Hematopoietic multipotent progenitor cell treated with erythropoietin and hydrocortisone succinate and interleukin-3 and kit ligand, for 6 days (in vitro differentiated cells): ENCODE measurements around the gene IGF1R.
A peak's percentile ranks its signal among the peaks of the same experiment; 100 is the strongest.

Experiments
- DNase-seq: peaks from one replicate; pipeline ENCODE4 v3.0.0-alpha.2; 2015

IGF1R gene

DNA sequence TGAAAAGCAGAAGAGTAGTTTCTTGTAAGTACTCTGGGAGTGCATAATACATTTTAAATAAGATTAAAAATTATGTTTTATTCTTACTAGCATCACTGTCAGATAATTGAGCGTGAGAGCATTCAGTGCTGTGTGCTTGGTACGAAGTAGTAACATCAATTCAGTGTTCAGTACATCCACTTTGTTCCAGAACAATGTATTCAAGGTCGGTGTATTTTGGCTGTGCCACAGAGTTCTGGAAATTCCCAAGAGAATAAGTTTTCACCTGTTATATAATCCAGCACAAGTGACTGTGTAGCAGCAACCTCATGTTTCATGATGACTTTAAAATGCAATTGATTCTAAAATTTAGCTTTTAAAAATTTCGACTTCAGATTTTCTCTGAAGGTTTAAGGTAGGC lies 130.6 kb downstream of the IGF1R start:
- DNase-seq: no peak

DNA sequence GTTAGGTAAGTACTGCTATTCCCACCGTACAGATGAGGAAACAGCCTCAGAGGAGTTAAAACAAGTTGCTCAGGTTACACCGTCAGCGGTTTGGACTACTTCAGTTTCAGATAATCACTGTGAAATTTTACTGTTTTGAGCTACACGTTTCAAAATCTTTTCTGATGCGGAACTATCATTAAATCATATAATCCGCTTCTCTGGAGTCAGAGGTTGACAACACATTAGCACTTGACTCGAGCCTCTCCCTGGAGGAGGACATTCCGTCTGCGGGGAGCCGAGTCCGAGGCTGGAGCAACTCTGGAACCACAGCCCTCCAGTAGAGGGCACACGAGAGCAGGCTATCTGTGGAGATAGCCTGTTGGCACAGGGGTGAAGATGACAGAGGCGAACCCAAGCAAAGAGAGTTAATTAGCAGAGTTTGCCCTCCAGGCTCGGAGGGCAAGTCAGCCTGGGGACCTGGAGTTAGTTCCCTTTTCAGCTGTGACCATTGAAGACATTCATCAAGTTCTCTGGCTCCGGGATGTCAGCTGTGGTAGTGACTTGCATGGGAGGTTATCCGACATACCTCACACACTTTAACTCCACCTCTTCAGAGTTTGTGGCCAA lies 131.2 kb downstream of the IGF1R start:
- DNase-seq: peak; percentile 93

DNA sequence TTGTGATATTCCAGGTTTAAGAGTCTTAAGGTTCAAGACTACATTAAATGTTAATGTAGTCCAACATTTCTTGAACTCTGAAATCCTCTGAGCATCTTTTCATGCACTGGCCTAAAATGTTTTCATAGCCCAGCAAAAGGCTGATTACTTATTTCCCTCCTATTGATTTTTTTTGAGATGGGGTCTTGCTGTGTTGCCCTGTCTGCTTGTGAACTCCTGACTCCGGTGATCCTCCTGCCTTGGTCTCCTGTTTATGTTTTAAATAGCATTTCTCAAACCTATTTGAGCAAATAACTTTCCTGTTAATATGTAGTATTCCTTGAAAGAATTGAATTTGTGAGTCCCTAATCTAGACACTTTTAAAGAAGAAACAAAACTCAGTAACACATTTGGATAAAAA lies 133.5 kb downstream of the IGF1R start:
- no peak for DNase-seq

DNA sequence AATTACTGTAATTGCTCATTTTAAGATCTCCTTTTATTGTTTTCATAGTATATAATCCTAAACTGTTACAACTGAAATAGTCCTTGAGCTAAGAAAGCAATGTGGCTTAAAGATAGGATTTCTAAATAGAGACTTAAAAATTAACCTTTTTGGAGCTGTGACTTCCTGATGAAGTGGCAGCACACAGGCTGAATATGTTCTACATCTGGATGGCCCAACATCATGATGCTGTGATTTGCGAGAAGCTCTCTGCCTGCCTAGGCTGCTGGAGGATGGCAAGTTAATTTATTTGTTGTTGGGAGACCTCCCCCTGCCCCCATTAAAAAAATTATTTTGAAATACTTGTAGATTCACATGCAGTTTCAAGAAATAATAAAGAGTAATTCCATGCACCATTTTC lies 134.5 kb downstream of the IGF1R start:
- DNase-seq: no peak

DNA sequence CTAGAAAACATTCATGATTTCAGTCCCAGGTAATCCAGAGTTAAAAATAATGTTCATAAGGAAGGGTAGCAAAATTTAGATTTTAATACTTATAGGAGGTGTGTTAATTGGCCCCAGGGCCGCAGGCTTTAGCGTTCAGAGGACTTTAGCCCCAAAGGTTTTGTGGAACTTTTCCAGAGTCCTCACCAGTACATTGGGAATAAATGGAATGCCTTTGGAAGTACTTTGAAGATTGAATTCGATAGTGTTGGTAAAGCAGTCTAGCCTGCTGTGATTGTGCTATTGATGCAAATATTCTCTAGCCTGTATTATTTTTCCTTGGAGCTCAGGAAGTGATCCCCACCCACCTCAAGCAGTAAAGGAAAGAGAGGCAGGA lies 137.1 kb downstream of the IGF1R start:
- DNase-seq: no peak

DNA sequence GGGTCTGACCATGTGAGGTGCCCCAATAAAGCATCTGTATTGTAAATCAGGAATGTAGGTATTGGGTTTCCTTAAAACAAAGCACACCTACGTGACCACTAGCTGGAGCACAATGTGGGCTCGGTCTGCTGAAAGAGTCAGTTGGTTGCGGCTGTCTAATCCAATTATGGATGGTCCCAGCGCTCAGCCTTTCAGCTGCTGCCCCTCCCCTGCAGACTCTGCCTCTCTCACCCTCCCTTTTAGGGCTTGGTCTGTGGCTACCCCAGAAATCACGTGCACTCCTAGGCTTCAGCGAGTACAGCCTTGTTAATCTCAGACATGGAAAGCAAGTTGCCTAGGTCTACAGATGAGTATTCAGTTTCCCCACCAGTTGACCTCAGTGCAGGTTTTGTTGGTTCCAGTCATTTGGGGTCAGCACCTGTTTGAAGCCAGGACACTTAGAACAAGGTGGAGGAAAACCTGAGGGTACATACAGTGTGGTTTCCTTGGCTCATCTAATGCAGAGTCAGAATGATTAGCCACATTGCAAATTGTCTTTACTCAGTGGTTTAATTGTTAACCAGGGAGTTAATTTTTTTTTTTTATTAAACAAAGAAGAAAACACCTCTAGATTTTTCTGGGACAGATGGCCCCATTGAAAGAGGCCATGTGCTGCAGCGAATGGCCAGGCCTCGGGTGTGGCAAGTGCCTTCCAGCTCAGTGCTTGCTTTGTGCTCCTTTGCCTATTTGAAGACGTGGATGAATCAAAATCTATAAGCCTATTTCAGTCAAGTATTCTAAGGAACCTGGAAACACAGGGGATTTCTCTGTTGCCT lies 137.7 kb downstream of the IGF1R start:
- no peak for DNase-seq

DNA sequence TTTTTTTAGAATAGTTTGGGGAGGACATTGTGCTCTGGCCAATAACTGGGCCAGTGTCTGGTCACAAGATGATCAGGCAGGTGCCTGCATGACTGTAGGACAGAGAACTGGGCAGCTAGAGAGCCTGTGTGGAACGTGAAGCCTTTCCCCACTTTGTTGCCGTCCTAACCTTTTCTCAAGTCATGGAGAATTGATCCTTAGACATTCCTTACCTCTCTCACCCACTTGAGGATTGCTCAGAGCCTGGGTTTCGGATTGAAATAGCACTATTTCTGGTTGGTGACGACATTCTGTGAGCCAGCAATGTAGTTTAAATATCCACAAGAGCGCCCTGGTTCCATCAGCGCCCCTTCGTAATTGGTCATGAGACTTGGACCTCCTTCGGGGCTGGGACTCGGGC lies 138.4 kb downstream of the IGF1R start:
- no peak for DNase-seq

DNA sequence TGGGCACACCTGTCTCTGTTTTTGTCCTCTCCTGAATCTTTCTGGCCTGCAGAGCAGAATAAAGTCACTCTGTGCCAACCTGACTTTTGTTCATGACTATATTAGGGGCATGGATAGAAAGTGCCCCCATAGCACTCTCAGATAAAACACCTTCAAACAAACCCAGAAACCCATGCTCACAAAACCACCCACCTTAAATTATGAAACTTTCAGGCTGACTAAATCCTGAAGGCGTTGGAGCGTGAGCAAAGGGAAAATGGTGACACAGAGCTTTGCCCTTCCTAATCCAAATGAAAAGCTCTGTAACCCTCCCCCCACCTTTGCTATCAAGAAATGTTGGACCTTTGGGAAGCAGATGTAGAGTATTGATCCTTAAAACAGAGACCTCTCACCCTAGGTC lies 138.9 kb downstream of the IGF1R start:
- no peak for DNase-seq

DNA sequence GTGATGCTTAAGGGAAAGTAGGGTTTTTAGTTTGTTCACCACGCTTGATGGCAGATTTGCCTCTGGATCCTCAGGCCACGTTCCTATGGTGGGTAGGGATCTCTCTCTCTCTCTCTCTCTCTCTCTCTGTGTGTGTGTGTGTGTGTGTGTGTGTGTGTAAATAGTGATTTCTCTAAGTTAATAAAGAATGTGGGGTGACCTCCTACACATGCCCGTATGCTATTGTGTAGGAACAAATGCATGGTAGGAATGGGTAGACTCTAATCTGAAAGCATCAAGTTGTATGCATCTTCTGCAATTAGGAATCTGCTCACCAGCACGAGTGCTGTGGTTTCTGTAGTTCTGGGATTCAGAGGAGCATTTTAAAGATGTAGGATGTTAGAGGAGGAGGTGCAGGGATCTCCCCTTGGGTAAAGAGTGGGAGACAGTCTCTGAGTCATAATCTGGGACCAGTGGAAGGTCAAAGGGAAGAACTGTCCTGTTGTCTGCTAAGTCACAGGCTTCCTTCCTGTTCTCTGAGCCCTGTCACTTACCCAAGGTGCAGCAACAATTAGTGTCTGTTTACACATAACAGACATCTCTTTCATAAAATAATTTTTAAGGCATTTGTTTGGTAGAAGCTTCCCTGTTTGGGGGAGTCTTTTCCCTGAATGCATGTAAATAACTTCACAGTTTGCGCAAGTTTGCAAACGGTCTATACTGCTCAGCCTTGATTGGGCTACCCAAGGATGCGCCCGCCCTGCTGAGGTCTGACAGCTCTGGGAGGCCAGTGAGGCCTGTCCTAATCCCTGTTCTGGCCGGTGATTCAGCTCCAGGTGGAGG lies 139.8 kb downstream of the IGF1R start:
- DNase-seq: peak; percentile 27

DNA sequence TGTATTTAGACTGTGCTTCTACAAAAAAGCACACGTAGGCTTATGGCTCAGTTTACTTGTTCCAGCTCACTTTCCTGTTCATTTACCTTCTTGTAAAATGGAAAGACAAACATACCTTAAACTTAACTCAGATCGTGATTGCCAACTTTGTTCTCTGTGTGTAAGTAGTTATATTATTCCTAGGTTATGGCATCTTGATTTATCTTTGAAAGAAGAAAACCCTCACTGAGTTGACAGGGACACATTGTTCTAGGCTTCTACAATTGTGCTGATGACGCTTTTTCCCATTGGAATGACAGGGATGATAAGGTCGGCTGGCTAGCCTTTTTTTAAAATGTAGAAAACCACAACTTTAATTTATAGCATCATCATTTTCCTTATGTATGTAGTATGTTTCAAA lies 140.7 kb downstream of the IGF1R start:
- DNase-seq: no peak

DNA sequence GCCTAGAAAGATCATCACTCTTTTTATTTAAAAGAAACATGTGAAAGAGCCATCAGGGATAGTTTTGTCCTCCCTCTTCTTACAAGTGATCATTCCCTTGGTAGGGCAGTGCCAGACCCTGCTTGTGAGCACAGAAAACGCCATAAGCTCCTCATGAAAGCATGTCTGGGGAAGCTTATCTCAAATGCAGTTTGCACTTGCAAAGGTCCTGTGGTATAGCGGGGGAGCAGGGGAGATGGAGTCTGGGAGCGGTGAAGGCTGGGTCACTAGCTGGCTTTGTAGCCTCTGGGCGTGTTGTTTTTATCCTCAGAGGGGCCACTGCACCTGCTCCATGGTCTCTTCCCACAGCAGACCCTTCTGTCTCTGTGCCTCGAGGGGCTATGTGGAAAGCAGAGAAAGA lies 141.9 kb downstream of the IGF1R start:
- DNase-seq: no peak

DNA sequence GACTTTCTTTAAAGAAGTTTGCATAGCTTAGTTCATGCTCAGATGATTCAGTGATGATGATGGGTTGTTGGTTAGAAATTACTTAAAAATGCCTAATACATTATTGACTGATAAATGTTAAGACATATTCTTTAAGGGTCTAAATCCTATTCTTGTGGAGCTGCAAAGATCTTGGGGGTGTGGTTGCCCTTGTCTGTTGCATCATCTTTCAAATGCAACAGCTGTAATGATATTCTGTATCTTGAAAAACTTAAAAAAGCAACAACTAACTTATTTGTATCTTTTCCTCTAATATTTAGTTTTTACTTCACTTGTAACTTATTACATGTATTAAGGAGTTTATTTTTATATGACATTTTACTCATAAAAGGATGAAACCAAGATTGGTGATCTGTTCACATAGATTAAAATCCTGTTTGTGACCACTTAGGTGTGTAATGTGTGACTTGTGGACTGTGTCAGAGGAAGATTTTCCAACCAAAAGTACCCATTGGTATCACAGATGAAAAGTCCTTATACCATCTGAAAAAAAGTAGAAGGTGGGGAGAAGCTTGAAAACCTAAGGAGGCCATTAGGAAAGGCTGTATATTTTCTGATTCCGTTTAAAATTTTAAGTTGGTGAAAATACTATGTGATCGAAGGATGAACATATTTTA lies 142.8 kb downstream of the IGF1R start:
- DNase-seq: no peak

DNA sequence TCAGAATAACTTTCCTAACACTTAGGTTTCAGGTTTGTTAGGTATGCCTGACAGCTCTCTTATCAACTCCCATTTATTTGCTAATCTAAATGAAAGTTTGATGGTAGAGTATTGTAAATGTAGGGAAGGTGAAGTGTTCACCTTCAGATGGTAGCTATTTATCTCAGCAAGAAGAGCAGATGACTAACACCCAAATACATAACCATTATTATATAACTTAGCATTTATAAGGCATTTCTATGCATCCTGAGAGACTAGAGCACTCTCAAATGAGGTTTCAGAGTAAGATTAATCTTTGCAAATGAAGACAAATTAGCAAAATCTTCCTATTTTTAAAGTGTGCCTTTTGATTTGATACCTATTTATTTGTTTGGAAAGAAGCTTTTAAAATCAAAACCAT lies 143.8 kb downstream of the IGF1R start:
- no peak for DNase-seq

DNA sequence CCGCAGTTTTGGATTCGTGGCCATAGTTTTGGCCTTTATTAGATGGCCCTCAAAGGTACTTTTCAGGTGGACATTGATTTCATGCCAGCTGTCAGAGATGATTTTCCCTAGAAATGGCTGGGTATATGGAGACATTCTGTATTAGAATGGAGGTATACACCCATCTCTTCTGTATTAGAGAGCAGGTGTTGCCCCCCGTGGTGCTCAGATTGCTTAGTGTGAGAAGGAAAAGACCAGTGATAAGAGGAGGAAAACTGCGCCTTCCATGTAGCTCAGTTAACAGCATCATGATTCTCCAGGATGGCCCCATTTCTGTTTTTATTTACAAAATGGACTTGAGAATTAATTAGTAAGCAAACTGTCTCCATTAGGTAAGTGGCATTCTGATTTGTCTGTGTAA lies 145.9 kb downstream of the IGF1R start:
- DNase-seq: no peak

DNA sequence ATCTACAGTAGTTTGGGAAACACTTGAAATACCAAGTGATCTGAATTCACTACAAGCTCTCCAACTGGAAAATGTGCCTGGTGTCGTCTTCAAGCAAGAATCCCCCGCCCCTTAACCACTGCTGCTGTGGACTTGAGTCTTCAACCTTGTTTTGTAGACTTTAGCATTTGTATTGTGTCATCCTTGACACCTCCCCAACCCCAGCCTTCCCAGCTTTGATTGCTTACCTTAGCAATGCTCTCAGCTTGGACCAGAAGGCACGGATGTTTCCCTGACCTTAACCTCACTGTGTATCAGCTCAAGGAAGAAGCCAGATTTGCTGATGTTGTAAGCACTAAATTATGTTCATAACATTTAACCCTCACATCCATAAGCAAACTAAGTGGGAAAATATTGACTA lies 146.4 kb downstream of the IGF1R start:
- DNase-seq: no peak

DNA sequence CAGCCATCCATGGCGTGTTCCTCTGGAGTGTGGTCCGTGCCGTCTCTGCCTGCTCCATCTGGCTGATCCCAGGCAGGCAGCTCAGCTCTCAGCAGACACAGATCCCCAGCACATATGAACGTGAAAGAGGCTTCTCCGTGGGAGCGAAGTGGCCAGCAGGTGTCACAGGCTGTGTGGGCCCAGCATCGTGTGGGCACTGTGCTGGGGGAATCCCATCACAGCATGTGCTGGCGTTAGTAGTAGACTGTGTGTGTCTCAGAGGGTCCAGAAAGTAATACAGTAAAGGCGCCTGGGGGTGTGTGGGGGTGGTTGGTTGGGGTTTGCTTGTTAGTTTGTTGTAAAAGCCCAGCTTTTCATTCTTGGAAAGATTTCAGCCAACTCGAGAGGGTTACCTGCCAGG lies 147.6 kb downstream of the IGF1R start:
- DNase-seq: no peak

DNA sequence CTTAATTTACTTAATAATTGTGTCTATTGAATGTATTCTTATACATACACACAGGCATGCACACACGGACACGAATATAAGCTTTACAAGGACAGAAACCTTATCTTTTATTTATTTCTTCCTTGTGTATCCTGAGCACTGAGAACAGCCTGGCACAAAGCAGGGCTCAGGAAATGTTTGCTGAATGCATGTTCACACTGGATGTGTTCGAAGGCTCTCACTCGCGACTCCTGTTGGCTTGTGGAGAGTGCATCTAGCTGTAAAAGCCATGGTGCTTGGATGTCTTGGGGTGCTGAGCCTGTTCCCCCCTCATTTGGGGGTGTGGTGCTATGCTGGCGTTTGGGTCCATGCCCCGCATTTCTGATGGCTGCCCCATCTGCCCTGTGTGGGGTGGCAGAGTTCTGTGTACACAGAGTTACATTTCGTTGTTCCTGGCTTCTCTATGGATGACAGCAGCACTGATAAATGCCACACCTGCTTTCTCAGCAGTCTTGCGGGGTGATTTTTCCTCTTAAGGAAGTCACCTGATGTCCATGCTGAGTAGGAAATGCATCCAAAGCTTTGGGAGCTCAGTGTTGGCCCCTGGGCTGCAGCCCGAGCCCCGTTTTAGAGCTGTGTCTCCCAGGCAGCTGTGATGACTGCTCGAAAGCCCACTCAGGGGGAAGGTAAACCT lies 148.5 kb downstream of the IGF1R start:
- DNase-seq: no peak

DNA sequence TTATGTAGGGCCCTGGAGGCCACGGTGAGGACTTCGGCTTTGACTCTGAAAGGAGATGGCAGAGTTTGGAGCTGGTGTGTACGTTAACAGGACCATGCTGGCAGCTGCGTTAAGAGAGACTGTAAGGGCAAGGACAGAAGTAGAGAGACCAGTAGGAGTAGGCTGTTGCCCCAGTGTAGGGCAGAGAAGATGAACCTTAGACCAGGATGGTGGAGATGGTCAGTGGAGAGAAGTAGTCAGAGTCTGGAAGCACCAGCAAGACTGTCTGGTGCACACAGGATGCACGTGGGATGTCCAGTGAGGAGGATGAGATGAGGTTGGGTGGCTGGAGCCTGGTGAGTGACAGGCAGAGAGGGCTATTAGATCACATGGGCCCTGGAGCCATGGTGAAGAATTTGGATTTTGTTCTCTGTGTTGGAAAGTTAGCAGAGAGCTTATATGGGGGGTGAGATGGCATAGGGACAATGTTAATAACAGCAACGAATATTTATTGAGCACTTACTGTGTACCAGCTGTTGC lies 150.1 kb downstream of the IGF1R start:
- DNase-seq: no peak

DNA sequence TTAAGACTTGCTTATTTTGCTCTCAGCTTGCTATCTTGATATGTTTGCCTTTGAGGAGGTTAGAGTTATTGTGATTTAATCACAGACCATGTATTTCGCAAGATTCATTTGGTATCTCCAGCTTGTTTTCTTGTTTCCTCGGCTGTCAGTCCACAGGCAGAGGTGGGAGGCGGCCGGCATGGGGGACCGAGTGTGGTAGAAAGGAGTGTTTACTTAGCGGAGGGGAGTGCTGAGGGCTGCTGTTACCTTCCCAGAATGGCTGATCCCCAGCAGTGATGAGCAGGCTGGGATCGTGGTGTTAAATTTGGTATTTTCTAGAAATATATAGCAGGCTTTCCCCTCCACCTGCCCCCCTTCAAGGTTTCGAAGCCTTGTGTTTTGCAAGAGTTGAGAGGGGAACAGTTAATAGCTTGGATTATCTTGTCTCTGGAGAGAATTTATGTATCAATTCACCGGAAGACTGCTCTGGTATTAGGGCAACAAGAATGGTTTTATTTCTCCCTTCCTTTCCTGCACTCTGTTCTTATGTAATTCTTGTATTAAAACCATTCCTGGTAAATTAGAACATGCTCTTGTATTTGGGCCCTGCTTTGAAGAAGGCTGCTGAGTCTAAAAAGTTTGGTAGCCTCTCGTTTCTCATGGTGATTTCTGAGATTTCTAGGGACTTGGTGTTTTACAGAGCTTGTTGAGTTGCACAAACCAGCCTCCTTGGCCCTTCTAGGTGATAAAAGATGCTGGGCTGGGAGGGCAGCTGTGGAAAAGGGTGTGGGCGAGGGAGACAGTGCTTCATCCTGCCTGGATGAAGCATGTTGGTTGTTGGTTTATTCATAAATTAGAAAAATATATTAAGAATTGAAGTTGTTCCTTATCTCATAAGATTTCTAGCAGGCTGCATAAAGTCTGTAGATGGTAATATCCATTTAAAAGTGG lies 151.4 kb downstream of the IGF1R start:
- peak; percentile 61 for DNase-seq

DNA sequence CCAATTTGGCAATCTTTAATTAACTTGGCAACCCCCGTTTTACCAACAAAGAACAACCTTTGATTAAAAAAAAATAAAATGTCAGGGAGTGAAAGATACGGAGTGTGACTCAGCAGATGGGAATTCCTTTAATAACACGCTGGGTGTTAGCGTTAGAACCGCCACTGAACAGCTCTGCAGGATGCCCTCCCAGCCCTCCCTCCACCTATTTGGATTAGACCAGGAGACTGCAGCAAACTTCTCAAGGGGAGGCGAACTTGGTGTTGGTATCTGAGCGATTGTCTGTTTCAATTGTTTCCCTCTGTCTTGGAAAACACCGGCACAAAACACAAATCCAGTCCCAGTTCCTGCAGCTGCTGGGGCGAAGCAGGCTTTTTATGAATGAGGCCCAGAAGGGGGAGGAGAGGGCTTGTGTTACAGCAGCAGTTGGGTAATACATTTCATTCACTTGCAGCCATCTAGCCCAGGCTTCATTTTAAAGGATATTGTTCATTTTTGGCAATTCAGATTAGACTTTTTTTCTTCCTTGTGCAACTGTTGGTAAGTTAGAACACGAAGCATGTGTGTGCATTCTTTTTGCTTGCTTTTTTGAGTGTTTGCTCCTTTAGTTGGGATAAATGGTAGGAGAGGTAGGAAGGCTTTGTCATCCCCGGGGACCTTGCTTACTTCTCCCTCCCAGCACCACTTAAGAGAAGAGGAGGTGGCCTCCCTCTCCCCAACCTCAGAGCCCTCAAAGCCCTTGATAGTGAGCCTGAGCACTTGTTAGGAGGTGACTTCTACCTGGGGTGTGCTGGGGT lies 152.3 kb downstream of the IGF1R start:
- peak; percentile 70 for DNase-seq

DNA sequence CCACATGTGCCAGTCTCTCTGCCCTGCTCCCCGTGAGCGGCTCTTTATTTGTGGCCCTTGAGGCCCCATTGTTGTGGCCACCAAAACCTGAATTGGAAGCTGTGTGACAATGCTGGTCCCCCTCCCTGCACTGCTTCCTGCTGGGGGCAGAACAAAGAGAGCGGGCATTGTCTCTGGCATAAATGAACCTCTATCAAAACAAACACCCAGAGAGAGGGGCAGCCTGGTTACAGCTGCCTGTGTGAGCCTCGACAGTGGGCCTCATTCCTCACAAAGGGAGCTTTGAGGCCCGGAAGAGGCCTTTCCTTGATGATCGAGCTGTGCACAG lies 152.9 kb downstream of the IGF1R start:
- DNase-seq: no peak
